ENCODE data around the gene IER5L.

The IER5L gene

DNA sequence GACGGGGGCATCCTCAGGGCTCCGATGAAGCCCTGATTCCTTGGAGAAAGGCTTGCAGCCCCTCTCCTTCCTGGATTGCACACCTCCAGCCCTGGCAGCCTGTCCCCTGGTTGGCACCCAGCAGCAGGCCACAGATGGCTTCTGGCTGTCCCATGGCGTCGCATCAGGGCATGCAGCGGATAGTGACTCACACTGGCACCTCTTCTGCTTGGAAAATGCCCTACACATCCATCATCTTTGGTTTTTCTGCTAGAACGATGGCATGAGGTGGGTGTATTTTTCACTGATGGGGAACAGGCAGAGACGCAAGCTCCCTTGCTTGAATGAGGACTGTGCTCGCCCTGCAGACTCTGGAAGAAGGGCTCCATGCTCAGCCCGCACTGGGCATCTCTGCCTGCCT is 23.2 kb upstream of the IER5L start:
- Histone ChIP-seq H2AFZ (ENCODE audit: low read depth, low read length) (no peak overlapping the region), H3K4me3 (ENCODE audit: insufficient read depth in 1 of 2, low read depth in 1 of 2, low read length in 2 of 2) (no peak overlapping the region), H2BK15ac (ENCODE audit: low read depth, poor library complexity, severe bottlenecking) (no peak overlapping the region), H4K8ac (ENCODE audit: low read length) (peak overlapping the region; percentile 79), H3K9ac (ENCODE audit: low read length) (no peak overlapping the region), H3K9me3 (ENCODE audit: control insufficient read depth, low read length) (peaks cover 2% of the 10 kb centered on the region), H3K4me1 (ENCODE audit: control insufficient read depth, insufficient read depth, low read depth, low read length) (peaks cover 23% of the 10 kb centered on the region), H3K27me3 (ENCODE audit: control insufficient read depth in 1 of 2, insufficient read depth in 1 of 2, low read length in 2 of 2) (no peaks in the 10 kb centered on the region), H2AK5ac (ENCODE audit: low read length, severe bottlenecking) (no peak overlapping the region), H3K4ac (ENCODE audit: low read depth in 1 of 2, low read length in 2 of 2) (no peak overlapping the region), H3K79me1 (replicated peaks; ENCODE audit: low read length, poor library complexity, severe bottlenecking) (no peaks in the 10 kb centered on the region), H3K4me2 (ENCODE audit: low read length, poor library complexity, severe bottlenecking) (no peak overlapping the region), H3K14ac (ENCODE audit: low read length in 2 of 2) (no peak overlapping the region), H4K91ac (ENCODE audit: low read length) (peak overlapping the region; percentile 32), H3K23ac (ENCODE audit: low read length in 2 of 2) (no peak overlapping the region), H3K18ac (ENCODE audit: low read depth in 1 of 2, low read length in 2 of 2) (no peak overlapping the region), H2BK12ac (ENCODE audit: low read length in 2 of 2) (no peak overlapping the region), H2BK5ac (ENCODE audit: low read depth, low read length, poor library complexity, severe bottlenecking) (no peak overlapping the region), H3K27ac (ENCODE audit: low read length, poor library complexity, severe bottlenecking) (no peak overlapping the region), H2BK120ac (ENCODE audit: low read depth, low read length) (no peak overlapping the region), H3K36me3 (ENCODE audit: control insufficient read depth in 1 of 2, insufficient read depth in 2 of 2, low read depth in 1 of 2, low read length in 2 of 2) (no peaks in the 10 kb centered on the region)
- 93% methylated on average over 9 of the region's 9 CpGs for WGBS
- no peak for DNase-seq

DNA sequence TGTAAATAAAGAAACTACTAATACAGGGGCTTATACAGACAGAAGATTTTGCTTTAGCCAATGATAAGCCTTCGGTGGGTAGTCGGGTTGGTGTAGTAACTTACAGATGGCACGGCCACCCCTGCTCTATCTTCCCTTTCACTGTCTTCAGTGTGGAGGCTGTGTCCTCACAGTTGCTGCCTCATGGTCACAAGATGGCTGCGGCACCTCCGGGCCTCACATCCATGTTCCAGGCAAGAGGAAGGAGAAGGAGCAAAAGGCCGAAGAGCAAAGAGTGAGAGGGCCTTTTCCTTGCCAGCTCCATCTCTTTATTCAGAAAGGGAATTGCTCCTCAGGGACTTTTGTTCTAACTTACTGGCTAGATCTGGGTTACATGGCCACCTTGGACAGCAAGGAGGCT is 22.2 kb upstream of the IER5L start:
- Histone ChIP-seq H3K23ac (ENCODE audit: low read length in 2 of 2) (no peak overlapping the region), H3K18ac (ENCODE audit: low read depth in 1 of 2, low read length in 2 of 2) (no peak overlapping the region), H3K4ac (ENCODE audit: low read depth in 1 of 2, low read length in 2 of 2) (no peak overlapping the region), H2AFZ (ENCODE audit: low read depth, low read length) (no peak overlapping the region), H3K27me3 (ENCODE audit: control insufficient read depth in 1 of 2, insufficient read depth in 1 of 2, low read length in 2 of 2) (no peaks in the 10 kb centered on the region), H3K14ac (ENCODE audit: low read length in 2 of 2) (no peak overlapping the region), H3K4me2 (ENCODE audit: low read length, poor library complexity, severe bottlenecking) (no peak overlapping the region), H2BK15ac (ENCODE audit: low read depth, poor library complexity, severe bottlenecking) (no peak overlapping the region), H3K4me1 (ENCODE audit: control insufficient read depth, insufficient read depth, low read depth, low read length) (peaks cover 23% of the 10 kb centered on the region), H3K9ac (ENCODE audit: low read length) (no peak overlapping the region), H3K36me3 (ENCODE audit: control insufficient read depth in 1 of 2, insufficient read depth in 2 of 2, low read depth in 1 of 2, low read length in 2 of 2) (no peaks in the 10 kb centered on the region), H2BK120ac (ENCODE audit: low read depth, low read length) (no peak overlapping the region), H3K27ac (ENCODE audit: low read length, poor library complexity, severe bottlenecking) (no peak overlapping the region), H3K79me1 (replicated peaks; ENCODE audit: low read length, poor library complexity, severe bottlenecking) (no peaks in the 10 kb centered on the region), H2BK12ac (ENCODE audit: low read length in 2 of 2) (no peak overlapping the region), H3K4me3 (ENCODE audit: insufficient read depth in 1 of 2, low read depth in 1 of 2, low read length in 2 of 2) (no peak overlapping the region), H2BK5ac (ENCODE audit: low read depth, low read length, poor library complexity, severe bottlenecking) (no peak overlapping the region), H3K9me3 (ENCODE audit: control insufficient read depth, low read length) (peaks cover 2% of the 10 kb centered on the region), H4K8ac (ENCODE audit: low read length) (no peak overlapping the region), H4K91ac (ENCODE audit: low read length) (no peak overlapping the region), H2AK5ac (ENCODE audit: low read length, severe bottlenecking) (peak overlapping the region; percentile 47)
- no peak for DNase-seq
- WGBS, result 95% methylated on average over 5 of the region's 6 CpGs

DNA sequence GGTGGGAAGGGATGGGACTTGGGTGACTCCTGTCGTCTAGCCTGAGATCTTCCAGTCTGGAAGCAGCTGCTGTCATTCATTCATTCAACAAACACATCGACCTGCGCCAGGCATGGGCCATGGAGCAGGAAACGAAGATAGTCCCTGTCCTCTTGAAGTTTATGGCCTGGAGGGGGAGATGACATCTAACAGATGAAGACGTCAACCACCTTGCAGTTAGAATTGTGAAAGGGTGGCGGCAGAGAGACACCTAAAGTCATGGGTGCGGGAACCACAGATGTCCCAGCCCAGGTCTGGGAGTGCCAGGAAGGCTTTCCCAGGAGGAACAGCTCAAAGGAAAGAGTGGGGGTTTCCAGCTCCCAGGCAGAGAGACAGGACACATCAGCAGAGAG is 21.0 kb upstream of the IER5L start:
- H3K4me2 ChIP-seq (ENCODE audit: low read length, poor library complexity, severe bottlenecking), result no peak overlapping the region
- H2BK120ac ChIP-seq (ENCODE audit: low read depth, low read length), result no peak overlapping the region
- peaks cover 2% of the 10 kb centered on the region for H3K9me3 ChIP-seq (ENCODE audit: control insufficient read depth, low read length)
- peaks cover 6 to 7% of the 10 kb centered on the region in 2 experiments for H3K27me3 ChIP-seq (ENCODE audit: control insufficient read depth in 1 of 2, insufficient read depth in 1 of 2, low read length in 2 of 2)
- H2AK5ac ChIP-seq (ENCODE audit: low read length, severe bottlenecking), result peak overlapping the region; percentile 11
- no peaks in the 10 kb centered on the region for H3K79me1 ChIP-seq (replicated peaks; ENCODE audit: low read length, poor library complexity, severe bottlenecking)
- H2BK12ac ChIP-seq (ENCODE audit: low read length in 2 of 2), result peak overlapping the region; percentile 2 to 65
- no peak overlapping the region for H2BK5ac ChIP-seq (ENCODE audit: low read depth, low read length, poor library complexity, severe bottlenecking)
- H2AFZ ChIP-seq (ENCODE audit: low read depth, low read length), result no peak overlapping the region
- peaks cover 23% of the 10 kb centered on the region for H3K4me1 ChIP-seq (ENCODE audit: control insufficient read depth, insufficient read depth, low read depth, low read length)
- H3K36me3 ChIP-seq (ENCODE audit: control insufficient read depth in 1 of 2, insufficient read depth in 2 of 2, low read depth in 1 of 2, low read length in 2 of 2), result no peaks in the 10 kb centered on the region
- H3K4ac ChIP-seq (ENCODE audit: low read depth in 1 of 2, low read length in 2 of 2), result no peak overlapping the region
- no peak overlapping the region for H3K4me3 ChIP-seq (ENCODE audit: insufficient read depth in 1 of 2, low read depth in 1 of 2, low read length in 2 of 2)
- H3K14ac ChIP-seq (ENCODE audit: low read length in 2 of 2), result no peak overlapping the region
- H3K23ac ChIP-seq (ENCODE audit: low read length in 2 of 2), result no peak overlapping the region
- DNase-seq, result peak; percentile 17
- 69% methylated on average over 7 of the region's 7 CpGs for WGBS
- H4K8ac ChIP-seq (ENCODE audit: low read length), result peak overlapping the region; percentile 63
- H2BK15ac ChIP-seq (ENCODE audit: low read depth, poor library complexity, severe bottlenecking), result no peak overlapping the region
- H3K18ac ChIP-seq (ENCODE audit: low read depth in 1 of 2, low read length in 2 of 2), result peak overlapping the region in 1 of 2 experiments; percentile 46
- peak overlapping the region; percentile 34 for H3K9ac ChIP-seq (ENCODE audit: low read length)
- H4K91ac ChIP-seq (ENCODE audit: low read length), result no peak overlapping the region
- no peak overlapping the region for H3K27ac ChIP-seq (ENCODE audit: low read length, poor library complexity, severe bottlenecking)

DNA sequence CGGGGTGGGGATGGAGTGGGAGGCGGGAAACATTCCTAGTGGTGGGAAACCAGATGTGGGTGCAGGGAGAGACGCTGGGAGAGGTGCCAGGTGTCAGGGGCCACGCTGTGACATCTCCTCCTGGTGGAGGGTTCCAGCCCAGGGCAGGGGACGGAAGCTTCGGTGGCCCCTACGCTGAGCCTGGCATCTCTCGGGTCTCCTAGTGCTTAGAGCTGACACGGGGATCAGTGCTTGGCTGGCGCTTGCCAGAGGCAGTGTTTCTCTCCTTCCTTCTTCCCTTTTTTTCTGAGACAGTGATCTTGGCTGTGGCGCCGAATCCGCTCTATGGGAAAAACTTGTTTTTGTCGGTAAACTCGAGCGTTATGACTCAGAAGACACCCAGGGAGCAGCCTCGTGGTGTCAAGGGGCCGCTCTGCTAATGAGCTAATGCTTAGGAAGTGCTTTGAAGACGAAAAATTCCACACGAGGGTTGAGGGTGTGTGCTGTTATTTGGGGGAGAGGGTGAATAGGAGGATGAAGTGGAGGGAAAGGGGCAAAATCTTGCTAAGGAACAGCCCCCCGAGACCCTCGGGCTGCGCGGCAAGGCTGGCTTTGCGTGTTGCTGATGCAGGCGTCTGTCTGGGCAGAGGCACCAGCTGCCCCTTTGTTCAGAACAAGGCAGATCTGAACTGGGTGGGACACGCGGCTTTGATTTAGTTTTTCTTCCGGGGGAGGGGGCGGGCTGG is 20.4 kb upstream of the IER5L start:
- H3K9me3 ChIP-seq (ENCODE audit: control insufficient read depth, low read length), result peaks cover 2% of the 10 kb centered on the region

More for the DNA sequence above, 20.4 kb upstream of the IER5L start:
- peak overlapping the region in 1 of 2 experiments; percentile 44 for H3K14ac ChIP-seq (ENCODE audit: low read length in 2 of 2)
- H3K4me3 ChIP-seq (ENCODE audit: insufficient read depth in 1 of 2, low read depth in 1 of 2, low read length in 2 of 2), result peak overlapping the region in 1 of 2 experiments; percentile 73
- H2BK12ac ChIP-seq (ENCODE audit: low read length in 2 of 2), result peak overlapping the region; percentile 97 to 98
- H3K27ac ChIP-seq (ENCODE audit: low read length, poor library complexity, severe bottlenecking), result peak overlapping the region; percentile 90
- H3K23ac ChIP-seq (ENCODE audit: low read length in 2 of 2), result peak overlapping the region in 1 of 2 experiments; percentile 0
- H3K79me1 ChIP-seq (replicated peaks; ENCODE audit: low read length, poor library complexity, severe bottlenecking), result no peaks in the 10 kb centered on the region
- H2BK5ac ChIP-seq (ENCODE audit: low read depth, low read length, poor library complexity, severe bottlenecking), result peak overlapping the region; percentile 78
- H2AFZ ChIP-seq (ENCODE audit: low read depth, low read length), result peak overlapping the region; percentile 65
- H4K91ac ChIP-seq (ENCODE audit: low read length), result peak overlapping the region; percentile 84
- peak overlapping the region; percentile 1 to 69 for H3K4ac ChIP-seq (ENCODE audit: low read depth in 1 of 2, low read length in 2 of 2)
- H2BK120ac ChIP-seq (ENCODE audit: low read depth, low read length), result peak overlapping the region; percentile 64
- peak overlapping the region; percentile 89 for H4K8ac ChIP-seq (ENCODE audit: low read length)
- H3K4me2 ChIP-seq (ENCODE audit: low read length, poor library complexity, severe bottlenecking), result peak overlapping the region; percentile 61
- no peaks in the 10 kb centered on the region for H3K36me3 ChIP-seq (ENCODE audit: control insufficient read depth in 1 of 2, insufficient read depth in 2 of 2, low read depth in 1 of 2, low read length in 2 of 2)
- peak overlapping the region; percentile 67 to 86 for H3K18ac ChIP-seq (ENCODE audit: low read depth in 1 of 2, low read length in 2 of 2)
- peak overlapping the region; percentile 54 for H2BK15ac ChIP-seq (ENCODE audit: low read depth, poor library complexity, severe bottlenecking)
- peak overlapping the region; percentile 61 for H2AK5ac ChIP-seq (ENCODE audit: low read length, severe bottlenecking)
- H3K27me3 ChIP-seq (ENCODE audit: control insufficient read depth in 1 of 2, insufficient read depth in 1 of 2, low read length in 2 of 2), result peaks cover 8 to 12% of the 10 kb centered on the region in 2 experiments
- WGBS, result 33% methylated on average over 30 of the region's 30 CpGs
- H3K9ac ChIP-seq (ENCODE audit: low read length), result peak overlapping the region; percentile 87
- peak; percentile 91 for DNase-seq
- peaks cover 21% of the 10 kb centered on the region for H3K4me1 ChIP-seq (ENCODE audit: control insufficient read depth, insufficient read depth, low read depth, low read length)

Data from mesenchymal stem cell (in vitro differentiated cells and primary cell).